PC-9 (cell line): ENCODE measurements around the gene TNNI3K.

Experiments used
- EZH2 ChIP-seq: fragments of 200-600 bp; sonication (generic); IDR thresholded peaks from 2 replicates; pipeline ENCODE4 v1.8.0; 2017; ENCODE audit warnings: antibody characterized with exemption, low read depth
- TF ChIP-seq, protein P1 (sequence below): fragments of 200-600 bp; sonication (generic); conservative IDR thresholded peaks from 2 replicates; pipeline ENCODE4 v1.6.1; 2017; ENCODE audit warnings: mixed run types, antibody characterized with exemption, mild to moderate bottlenecking, moderate library complexity

DNA sequence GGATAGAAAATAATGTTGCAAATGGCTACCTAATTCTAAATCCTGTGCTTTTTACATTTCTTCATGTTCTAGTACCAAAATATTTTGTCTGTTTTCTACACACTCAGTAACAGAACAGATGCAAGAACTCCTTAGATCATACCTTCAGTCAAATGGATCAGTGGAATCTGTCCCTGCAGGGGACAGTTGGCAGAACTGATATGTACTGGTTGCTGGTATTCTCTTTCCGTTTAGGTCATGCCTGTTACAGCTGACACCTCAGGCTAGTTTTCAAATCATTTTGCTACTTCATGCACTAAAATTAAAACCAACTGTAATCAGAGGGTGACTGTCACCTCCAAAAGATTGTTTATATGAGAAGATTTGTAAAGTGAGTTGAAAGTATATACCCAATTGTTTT is 109.2 kb downstream of the TNNI3K start:
- TF ChIP-seq, protein P1, sequence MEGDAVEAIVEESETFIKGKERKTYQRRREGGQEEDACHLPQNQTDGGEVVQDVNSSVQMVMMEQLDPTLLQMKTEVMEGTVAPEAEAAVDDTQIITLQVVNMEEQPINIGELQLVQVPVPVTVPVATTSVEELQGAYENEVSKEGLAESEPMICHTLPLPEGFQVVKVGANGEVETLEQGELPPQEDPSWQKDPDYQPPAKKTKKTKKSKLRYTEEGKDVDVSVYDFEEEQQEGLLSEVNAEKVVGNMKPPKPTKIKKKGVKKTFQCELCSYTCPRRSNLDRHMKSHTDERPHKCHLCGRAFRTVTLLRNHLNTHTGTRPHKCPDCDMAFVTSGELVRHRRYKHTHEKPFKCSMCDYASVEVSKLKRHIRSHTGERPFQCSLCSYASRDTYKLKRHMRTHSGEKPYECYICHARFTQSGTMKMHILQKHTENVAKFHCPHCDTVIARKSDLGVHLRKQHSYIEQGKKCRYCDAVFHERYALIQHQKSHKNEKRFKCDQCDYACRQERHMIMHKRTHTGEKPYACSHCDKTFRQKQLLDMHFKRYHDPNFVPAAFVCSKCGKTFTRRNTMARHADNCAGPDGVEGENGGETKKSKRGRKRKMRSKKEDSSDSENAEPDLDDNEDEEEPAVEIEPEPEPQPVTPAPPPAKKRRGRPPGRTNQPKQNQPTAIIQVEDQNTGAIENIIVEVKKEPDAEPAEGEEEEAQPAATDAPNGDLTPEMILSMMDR = no peak
- no peak for TF ChIP-seq EZH2
